Stimulated activated naive CD4-positive, alpha-beta T cell (primary cell): ENCODE measurements around the gene MXI1.

Experiments used
- DNase-seq, 6 experiments: peaks; one replicate each; lab custom pipeline; 2025; lab: John Stamatoyannopoulos, UW

Gene MXI1

DNA sequence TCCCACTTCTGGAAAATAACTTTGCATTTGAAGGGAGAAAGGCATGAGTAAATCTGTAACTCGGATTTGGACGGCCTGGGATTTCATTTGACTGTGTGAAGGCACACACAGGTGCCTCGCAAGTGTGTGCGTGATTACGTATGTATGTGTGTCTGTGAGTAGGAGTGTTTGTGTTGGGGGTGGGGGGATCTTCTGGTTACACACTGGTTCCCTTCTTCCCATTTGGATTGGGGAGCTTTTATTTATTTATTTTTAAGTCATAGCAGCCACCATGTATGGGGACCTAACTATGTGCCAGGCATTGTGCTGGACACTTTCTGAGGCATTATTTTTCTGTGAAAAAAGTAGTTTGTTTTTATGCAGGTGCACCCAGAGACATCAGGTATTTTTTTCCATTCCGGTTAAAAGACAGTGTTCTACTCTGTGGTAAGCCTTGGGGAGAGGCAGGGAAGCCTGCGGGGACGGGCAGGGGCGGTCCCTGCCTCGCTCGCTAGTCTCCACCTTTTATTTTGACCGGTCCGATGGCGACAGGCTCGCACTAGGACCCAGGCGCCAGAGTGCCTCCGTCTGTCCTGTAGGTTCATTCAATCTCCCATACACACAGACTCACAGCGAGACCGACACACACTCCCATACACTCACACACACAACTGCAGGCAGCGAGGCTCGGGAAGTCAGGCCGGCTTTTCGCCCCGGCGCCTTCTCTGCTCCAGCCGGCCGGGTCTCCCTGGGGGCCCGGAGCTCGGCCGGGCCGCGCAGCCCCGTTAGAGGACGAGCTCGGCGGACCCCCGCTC lies at the start of gene MXI1:
TSS of gene MXI1 (plus strand) at position 595 of the 794 bp plus-strand sequence. CDS start 204 bp downstream, outside the sequence.
- DNase-seq: peak in 4 of 6 experiments; percentile 13 to 45 (median 22)

- no peak for DNase-seq
Measured at GRCh38 chr10:110158051-110159005, 49.1 kb upstream of the MXI1 start.

DNA sequence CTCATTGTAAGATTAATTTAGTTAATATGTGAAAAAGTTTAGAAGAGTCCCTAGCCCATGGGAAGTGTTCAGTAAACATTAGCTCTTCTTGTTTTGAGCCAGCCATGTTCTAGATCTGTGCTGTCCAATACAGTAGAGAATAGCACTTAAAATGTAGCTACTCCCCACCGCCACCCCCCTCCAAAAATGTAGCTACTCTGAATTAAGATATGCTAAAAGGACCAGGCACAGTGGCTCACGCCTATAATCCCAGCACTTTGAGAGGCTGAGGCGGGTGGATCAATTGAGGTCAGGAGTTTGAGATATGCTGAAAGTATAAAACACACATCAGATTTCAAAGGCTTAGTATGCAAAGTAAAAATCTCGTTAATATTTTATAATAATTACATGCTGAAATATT lies 47.3 kb upstream of the MXI1 start:
- no peak for DNase-seq

DNA sequence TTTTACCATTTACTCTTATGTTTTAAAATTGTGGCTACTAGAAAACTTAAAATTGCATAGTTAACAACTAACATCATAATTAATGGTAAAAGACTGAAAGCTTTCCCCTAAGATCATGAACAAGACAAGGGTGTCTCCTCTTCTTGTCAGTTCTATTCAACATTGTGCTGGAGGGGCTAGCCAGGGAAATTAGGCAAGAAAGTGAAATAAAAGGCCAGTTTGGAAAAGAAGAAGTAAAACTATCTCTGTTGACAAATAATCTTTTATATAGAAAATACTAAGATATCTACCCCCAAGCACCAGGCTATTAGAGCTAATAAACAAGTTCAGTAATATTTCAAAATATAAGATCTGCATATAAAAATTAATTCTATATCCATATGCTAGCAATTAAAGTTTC lies 46.9 kb upstream of the MXI1 start:
- DNase-seq: no peak

DNA sequence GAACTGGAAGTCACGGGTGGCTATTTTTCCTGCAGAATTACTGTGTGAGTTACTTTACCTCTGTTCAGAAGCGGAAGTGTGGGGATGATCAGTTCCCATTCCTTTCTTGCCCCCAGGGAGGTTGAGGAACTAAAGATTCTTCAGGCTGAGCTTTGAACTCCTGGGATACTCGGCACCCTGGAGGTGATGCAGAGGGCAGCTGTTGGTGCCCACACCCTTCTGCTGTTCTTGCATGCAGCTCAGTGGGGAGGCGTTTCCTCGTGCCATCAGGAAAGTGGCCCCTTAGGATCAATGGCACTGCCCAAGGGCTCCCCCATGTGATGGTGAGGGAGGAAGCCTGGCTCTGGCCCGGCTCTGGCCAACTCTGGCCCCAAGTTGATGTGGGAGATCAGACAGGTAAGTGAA lies 44.7 kb upstream of the MXI1 start:
- DNase-seq: no peak

DNA sequence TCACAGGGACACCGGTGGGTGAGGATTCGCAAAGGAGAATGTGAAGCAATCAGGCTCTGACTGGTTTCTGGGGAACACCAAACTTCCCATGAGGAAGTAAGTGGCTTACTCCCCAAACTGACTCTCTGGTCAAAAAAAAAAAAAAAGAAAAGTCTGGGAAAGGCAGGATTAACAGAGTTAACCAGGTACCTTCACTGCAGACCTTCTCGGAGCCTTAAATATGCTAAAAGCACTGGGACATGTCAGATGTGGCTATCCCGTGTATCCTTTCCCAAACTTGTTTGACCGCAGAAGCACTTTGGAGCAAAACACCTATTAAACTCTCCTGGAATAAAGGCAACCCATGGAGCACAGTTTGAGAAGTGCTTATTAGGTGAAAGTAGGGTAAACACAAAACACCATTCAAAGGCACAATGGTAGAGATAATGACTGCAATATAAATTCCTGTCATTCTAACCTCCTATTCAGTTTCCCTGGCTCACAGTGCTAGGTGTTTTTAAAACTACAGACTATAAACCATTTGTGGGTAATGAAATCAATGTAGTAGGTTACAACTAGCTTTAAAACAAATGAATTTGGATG lies 44.1 kb upstream of the MXI1 start:
- DNase-seq: no peak

DNA sequence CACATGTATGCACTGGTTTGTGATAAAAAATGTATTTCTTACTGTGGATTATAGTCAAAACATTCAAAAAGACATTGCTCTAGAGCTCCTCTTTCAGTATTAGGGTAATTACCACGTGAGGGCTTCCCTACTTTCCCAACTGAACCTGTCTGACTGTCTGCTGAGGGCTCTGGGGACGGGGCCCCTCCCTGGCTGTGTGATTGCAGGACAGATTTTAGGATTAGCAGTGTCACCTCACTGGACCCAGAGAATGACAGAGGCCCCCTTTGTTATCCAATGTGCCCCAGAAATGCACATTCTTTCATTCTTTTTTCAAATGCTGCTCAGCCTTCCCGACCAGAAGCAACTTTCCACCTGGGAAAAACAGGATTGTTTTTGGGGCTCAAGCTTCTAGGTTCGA lies 43.6 kb upstream of the MXI1 start:
- no peak for DNase-seq

- no peak for DNase-seq
Measured at GRCh38 chr10:110165239-110165638, 42.2 kb upstream of the MXI1 start.

DNA sequence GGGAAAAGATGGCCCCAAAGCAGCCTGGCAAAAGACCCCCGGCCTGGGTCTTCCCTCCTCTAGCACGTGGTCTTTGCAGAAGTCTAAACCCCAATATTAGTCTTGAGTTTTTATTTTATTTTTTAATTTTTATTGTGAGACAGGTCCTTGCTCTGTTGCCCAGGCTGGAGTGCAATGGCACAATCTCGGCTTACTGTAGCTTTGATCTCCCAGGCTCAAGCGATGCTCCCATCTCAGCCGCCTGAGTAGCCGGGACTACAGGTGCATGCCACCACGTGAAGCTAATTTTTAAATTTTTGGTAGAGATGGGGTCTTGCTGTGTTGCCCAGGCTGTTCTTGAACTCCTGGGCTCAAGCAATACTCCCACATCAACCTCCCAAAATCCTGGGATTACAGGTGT lies 40.3 kb upstream of the MXI1 start:
- DNase-seq: no peak

DNA sequence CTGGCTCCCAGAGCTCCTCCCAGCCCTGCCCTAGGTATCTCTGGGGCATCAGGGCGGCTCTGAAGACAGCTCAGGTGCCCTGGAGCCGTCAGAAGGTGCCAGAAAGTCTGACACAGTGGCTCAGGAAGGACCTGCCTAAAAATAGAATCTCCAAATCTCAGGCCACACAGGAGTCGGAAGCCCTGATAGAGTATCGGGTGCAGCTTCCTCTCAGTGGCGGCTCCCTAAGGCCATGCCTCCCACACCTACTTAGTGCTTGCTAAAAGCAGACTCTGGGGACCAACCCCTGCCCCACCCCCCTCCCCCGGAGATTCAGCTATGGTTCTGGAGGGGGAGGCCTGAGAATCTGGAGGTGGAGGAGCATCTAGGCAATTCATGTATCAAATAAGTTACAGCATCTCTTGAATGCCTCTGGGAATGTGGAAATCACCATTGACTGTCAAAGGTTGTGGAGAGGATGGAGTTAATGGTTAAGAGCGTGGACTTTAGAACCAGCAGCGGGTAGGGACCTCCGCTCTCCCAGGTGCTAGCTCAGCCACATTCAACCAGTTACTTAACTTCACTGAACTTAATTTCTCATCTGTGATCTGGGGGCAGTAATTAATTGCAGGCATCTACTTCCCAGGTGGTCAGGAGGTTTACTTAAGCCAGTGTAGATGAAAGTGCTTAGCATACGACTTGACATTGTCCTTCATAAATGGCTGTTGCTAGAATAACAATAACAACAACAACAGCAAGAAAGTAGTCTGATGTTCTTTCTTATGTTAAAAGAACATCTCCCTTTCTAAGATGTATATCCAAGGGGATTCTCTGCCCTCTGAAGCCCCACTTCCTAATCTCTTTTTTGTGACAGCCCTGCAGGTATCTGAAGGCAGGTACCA lies 38.6 kb upstream of the MXI1 start:
- no peak for DNase-seq

- no peak for DNase-seq
Measured at GRCh38 chr10:110169586-110169985, 37.8 kb upstream of the MXI1 start.

DNA sequence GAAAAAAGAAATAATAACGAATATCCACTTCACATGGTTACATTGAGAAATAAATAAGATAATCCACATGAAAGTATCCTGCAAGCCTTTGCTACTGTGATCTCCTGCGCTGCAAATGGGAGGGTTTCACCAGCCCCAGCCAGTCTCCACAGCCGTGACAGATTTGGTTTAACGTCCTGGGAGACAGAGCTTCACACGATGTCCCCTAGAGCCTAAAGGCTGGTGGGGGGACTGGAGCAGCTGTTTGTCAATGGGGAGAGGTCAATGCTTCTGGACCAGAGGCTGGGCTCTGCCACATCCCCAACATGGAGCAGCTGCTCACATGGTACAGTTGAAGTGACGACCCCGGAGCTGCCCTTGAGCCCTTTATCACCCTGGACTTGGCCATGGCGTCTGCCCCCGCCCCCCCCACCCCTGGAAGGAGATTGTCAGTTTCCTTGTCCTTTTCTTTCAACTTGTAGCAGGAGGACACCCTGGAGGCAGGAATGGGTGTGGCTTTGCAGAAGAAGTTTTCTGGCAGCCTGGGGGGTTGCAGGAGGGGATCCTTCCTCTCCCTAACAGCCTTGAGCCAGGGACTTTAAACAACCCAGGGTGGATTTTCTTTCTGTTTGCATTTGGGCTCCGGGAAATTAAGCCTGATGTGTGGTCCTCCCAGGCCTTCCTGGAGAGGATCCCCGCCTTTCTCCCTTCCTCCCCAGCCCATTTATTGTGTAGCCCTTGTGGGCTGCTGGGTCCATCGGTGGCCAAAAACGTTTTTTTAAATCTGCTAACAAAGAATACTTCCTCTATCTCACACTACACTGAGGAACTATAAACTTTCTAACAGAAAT lies 37.0 kb upstream of the MXI1 start:
- no peak for DNase-seq

GRCh38 chr10:110171032-110171431 lies 36.4 kb upstream of the MXI1 start:
- no peak for DNase-seq

DNA sequence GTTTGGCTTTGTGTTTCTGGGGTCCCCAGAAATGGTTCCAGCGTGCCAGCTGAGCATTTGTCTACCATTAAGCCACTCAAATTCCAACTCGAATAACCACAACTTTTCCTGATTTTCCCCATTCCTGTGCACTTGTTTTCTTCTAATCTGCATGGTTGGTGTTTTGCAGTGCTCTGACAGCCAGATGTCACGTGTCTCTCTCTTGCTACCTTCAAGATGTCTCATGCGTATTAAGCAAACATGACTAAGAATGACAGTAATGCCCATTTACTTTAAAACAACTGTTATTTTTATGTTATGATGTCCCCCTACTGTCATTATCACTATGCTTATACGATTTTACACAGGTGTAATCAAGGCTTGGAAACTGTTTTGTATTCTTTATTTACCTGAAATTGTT lies 35.2 kb upstream of the MXI1 start:
- DNase-seq: no peak

- DNase-seq: no peak
Measured at GRCh38 chr10:110174201-110174600, 33.2 kb upstream of the MXI1 start.

- no peak for DNase-seq
Measured at GRCh38 chr10:110174816-110175215, 32.6 kb upstream of the MXI1 start.

GRCh38 chr10:110175406-110175805 lies 32.0 kb upstream of the MXI1 start:
- DNase-seq: no peak

GRCh38 chr10:110176141-110177030 lies 31.0 kb upstream of the MXI1 start:
- no peak for DNase-seq

DNA sequence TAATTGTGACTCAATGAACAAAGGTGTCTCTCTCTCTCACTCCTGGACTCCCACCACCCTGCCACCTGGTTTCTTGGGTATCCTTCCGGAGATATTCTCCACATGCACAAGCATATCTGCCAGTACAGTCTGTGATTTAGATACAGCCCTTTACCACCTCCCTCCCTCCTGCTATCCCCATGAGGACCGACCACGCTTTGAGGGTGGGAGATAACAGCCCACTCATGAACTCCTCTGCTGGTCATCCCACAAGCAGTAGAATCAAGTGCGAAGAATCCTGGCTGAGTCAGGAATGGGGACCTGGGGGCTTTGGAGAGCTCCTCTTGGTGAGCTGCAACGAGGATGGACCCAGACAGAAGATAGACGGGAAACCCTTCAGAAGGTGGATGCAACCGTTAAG lies 28.2 kb upstream of the MXI1 start:
- DNase-seq: no peak

- DNase-seq: no peak
Measured at GRCh38 chr10:110181451-110181850, 26.0 kb upstream of the MXI1 start.
